WI38 (cell line): Measurements from ENCODE around the gene EYA2.

Source experiments
- H3K4me3 ChIP-seq: 2 replicates; pipeline ENCODE4 v1.5.1; 2011; ENCODE audit warnings: low read depth, mild to moderate bottlenecking, control low read depth, low read length
- TF ChIP-seq, protein P1 (sequence below): IDR thresholded peaks from 2 replicates; pipeline ENCODE4 v1.5.1; 2012; ENCODE audit warnings: low read depth, mild to moderate bottlenecking, control low read depth, low read length

The EYA2 gene

DNA sequence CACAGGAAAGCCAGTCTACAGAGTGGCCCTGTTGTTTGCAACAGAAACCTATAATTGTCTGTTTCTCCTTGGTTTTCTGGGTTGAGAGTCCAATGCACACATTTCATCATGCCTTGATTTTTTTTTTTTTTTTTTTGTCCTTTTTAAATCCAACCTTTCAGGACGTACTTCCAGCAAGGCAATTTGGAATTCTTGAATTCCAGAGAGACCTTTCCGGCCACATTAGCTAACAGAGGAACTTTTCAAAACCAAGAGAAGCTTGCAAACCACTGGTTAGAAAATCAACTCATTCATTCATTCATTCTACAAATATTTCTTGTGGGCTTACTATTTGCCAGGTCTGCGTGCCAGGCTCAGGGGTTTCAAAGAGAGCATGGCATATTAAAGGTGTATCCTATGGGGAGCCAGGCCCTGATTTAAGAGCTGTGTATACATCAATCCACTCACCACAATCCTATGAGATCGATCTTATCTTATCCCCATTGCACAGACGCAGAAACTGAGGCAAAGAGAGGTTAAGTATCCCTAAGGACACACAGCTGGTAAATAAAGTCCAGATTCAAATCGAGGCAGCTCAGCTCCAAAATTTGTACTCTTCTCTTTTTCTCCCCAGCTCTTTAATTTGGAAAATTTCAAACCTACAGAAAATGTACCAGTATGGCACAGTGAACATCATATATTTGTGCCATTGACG is 43.0 kb downstream of the EYA2 start:
- H3K4me3 ChIP-seq: no peak overlapping the region
- TF ChIP-seq, protein P1, sequence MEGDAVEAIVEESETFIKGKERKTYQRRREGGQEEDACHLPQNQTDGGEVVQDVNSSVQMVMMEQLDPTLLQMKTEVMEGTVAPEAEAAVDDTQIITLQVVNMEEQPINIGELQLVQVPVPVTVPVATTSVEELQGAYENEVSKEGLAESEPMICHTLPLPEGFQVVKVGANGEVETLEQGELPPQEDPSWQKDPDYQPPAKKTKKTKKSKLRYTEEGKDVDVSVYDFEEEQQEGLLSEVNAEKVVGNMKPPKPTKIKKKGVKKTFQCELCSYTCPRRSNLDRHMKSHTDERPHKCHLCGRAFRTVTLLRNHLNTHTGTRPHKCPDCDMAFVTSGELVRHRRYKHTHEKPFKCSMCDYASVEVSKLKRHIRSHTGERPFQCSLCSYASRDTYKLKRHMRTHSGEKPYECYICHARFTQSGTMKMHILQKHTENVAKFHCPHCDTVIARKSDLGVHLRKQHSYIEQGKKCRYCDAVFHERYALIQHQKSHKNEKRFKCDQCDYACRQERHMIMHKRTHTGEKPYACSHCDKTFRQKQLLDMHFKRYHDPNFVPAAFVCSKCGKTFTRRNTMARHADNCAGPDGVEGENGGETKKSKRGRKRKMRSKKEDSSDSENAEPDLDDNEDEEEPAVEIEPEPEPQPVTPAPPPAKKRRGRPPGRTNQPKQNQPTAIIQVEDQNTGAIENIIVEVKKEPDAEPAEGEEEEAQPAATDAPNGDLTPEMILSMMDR: no peak

DNA sequence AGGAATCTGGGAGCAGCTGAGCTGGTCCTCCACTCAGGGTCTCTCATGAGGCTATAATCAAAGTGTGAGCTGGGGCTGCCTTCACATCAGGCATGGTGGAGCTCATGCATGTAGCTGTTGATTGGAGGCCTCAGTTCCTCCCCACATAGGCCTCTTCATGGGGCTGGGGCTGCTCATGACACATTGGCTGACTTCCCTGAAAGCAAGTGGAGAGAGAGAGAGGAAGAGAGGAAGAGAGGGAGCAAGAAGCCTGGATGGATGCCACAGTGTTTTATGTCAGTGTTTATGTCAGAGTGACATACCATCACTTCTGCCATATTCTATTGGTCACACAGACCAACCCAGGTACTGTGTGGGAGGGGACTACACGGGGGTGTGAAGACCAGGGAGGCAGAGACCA is 43.8 kb downstream of the EYA2 start:
- TF ChIP-seq, protein P1: no peak

DNA sequence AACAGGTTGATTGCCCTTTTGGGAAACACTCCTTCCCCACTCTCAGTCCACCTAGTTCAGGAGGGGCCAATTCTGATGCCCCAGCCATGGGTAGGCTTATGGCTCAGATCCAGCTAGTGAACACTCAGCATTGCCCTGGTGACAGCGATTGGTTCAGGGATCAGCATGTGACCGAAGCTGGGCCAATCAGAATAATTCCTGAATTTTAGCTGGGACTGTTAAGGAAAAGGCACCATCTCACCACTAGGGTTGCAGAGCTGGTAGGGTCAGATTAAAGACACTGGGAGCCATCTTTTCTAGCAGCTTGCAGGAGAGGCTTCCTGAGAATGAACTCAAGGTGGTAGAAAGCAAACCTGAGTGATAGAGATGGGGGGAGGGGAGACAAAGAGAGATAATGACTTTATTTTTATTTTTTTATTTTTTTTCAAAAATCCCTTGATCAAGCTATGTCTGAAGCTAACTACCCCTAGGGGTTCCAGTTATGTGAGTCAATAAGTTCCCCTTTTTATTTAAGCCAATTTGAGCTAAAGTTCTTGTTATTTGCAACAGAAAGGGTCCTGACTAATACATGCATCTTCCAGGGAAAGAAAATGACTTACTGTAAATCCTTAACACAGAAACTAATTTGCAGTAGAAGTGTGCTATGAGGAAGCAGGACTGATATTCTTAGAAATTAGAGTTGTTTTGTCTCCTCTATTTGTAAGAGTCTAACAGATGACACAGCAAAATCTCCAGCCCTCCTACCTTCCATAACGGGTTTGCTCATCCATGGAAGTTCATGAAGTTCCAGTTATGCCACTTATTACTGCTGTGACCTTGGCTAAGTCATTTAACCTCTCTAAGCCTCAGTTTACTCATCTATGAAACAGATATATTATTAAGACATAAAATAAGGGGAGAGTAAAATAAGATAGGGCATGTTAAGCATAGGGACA is 44.7 kb downstream of the EYA2 start:
- no peak overlapping the region for H3K4me3 ChIP-seq
- TF ChIP-seq, protein P1: 0 out of 2 replicates have a peak, but pooled peaks have one; percentile 24

More for the DNA sequence above, 43.8 kb downstream of the EYA2 start:
- H3K4me3 ChIP-seq: no peak overlapping the region

DNA sequence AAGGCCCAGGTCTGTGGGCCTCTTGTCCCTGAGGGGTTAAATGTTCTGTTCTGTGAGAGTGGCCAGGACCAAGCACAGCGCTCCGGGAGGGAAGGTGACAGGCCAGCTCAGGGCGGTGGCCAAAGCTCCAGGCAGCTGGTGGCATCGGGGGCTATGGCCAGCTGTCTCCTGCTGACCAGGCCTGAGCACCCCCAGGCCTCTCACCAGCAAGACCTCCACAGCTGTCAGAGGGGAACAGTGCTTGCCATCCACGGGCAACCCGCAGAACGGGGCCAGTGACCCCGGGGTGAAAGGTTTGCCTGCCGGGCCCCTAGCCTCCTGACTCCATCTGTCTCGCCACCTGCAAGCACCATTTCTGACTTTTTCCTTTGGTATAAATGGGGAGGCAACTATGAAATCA is 46.0 kb downstream of the EYA2 start:
- H3K4me3 ChIP-seq: no peak overlapping the region
- TF ChIP-seq, protein P1: no peak

DNA sequence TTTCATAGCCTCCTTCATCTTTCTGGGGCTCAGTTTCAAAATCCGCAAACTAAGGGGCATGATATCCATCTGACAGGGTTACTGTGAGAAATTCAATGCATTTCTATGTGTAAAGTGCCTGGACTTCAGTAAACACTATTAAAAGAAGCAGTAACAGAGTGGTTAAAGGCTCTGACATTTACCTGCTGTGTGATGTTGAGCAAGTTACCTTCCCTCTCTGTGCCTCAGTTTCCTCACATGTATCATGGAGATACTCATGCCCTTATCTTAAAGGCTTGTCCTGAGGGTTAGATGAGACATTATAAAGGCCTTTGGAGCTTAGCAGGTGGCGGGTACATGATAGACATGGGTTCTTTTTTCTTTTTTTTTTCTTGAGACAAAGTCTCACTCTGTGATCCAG is 46.8 kb downstream of the EYA2 start:
- TF ChIP-seq, protein P1: no peak
- H3K4me3 ChIP-seq: no peak overlapping the region

DNA sequence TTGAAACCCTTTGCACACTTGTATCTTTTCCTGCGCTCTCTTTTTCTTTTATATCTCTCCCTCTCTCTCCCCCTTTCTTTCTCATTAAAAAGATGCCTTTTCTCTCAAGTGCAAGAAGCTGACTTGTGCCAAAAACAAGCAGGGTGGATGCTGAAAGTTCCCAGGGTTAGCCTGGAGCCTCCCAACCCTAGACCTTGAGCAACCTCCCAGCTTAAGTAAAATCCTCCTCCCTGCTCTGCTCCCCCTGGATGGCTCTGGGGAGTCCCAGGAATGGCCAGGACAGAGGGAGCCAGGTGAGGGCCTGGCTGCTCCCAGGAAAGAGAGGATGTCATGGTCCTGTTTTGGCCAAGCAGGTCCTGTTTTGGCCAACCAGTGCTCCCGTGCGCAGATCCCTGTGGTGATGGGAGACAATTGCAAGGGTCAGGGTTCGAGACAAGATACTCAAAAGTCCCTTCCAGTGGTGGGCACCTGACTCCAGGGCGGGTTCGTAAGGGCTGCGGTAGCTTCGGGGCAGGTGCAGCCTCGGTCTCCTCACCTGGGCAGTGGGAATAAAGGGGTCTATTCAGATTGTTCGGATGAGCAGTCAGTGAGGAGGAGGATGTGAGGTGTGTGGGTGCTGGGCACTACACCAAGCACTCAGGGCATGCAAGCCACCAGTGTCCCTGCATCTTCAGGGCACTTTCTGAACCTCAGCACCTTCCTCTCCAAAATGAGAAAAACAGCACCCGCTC is 49.4 kb downstream of the EYA2 start:
- TF ChIP-seq, protein P1: no peak

DNA sequence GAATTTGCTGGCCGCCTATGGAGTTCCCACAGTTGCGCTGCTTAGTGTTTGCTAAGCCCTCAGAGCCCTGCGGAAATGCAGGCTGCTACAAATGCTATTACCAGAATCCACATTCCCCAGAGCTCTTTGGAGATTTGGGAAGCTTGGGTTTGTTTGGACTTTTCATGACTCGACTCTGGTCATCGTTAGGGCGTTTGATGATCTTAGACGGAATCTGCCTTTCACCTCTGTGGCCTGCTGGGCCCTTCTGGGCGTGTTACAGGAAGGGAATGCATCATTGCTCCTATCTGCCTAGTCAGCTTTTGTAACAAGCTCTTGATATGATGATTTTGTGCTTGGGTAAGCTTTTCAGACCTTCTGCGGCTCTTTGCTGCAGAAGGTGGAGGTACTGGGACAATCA is 50.8 kb downstream of the EYA2 start:
- TF ChIP-seq, protein P1: no peak
- H3K4me3 ChIP-seq: no peak overlapping the region

More for the DNA sequence above, 49.4 kb downstream of the EYA2 start:
- no peak overlapping the region for H3K4me3 ChIP-seq
